ENCODE measurements around the gene CALML4.
A peak's percentile ranks its signal among the peaks of the same experiment; 100 is the strongest.

GRCh38 chr15:68154923-68155559 lies 50.1 kb downstream of the CALML4 start:
- TF ChIP-seq CTCF (IDR thresholded peaks at IDR 0.05; ENCODE audit: low read length) (peak; percentile 86), EZH2 (IDR thresholded peaks at IDR 0.05; ENCODE audit: borderline replicate concordance, low read length) (no peak)

Measured in OCI-LY1 (cell line).